Stimulated activated CD8-positive, alpha-beta memory T cell treated with anti-CD3 and anti-CD28 coated beads, Interleukin-15, amount 100 ng/mL, for 4 hours (primary cell): Measurements from ENCODE around the gene RPL23.

Experiments used
- DNase-seq, 2 donors: peaks; one replicate each; pipeline ENCODE4 v3.0.0-alpha.2; 2020; ENCODE audit warnings: low read depth in 2 of 2

The RPL23 gene

DNA sequence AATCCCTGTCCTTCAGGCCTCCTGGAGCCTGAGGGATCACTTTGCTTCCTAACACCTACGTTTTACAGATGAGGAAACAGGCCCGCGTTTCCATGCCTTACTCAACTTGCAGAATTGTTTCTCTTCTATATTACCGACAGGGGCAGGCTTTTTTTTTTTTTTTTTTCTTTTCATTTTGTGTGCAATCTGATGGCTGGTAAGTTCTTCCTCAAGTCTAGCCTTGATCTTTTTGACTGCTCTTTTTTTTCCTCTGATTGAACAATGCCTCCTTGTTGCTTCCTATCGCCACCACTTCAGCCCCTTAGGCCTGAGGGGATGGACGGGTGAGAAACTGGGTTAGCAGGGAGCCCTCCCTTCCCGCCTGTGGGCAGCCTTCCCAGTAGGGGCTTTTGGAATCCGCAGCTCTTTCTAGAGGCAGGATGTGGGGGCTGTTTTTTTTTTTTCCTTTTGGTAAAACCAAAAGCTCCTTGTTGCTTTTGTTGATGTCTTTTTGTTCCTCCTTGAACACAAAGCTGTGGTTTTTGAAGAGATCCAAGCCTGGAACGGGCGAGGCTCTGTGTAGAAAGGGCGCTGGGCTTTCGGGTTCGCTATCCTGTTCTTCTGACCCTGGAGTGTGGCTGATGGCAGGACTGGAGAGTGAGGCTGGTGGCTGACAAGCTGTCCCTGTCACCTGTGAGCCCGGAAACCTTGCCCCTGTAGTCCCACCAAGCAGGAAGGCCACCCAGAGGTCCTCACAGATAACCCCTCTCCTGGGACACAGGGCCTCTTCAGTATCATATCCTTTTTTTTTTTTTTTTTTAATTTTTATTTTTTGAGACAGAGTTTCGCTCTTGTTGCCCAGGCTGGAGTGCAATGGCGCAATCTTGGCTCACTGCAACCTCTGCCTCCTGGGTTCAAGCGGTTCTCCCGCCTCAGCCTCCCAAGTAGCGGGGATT, 30.3 kb upstream of the RPL23 start:
- no peak for DNase-seq

DNA sequence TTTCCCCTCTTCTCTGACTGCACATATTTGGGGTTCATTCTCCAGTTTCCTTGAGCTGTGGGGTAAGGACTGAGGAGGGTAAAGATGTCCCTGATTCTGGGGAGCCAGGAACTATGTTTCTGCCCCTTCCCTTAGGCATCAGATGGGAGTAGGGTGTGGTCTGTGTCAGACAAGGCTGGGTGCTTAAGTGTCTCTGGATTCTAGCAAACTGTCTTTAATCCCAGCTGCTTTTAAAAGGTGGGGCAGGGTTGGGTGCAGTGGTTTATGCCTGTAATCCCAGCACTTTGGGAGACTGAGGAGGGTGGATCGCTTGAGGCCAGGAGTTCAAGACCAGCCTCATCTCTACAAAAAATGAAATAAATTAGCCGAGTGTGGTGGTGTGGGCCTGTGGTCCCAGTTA, 29.3 kb upstream of the RPL23 start:
- no peak for DNase-seq

DNA sequence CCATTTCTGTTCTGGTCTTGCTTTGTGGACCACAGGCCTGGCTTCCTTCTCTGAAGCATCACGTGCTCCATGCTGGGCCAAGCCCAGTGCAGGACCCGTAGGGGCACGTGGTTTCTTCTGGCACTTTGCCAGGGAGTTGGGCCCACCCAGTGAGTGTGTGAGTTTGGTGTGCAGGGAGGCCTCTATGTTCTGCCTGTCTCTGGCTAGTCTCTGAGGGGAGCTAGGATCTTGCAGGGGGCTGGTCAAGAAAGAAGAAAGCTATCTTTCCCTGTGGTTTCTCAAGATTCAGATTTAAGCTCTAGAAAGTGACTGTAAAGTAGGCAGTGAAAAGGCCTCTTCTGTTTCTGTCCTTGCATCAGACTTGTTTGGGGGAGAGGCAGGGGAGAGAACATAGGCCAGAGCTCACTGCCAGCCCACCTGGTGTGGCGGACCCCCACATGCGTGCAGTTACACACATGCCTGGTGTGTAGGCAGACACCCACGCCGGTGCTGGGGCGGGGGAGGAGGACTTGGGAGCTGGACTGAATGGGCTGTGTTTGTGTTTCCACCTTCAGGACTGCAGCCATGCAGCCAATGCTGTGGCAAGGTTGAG, 28.2 kb upstream of the RPL23 start:
- no peak for DNase-seq

DNA sequence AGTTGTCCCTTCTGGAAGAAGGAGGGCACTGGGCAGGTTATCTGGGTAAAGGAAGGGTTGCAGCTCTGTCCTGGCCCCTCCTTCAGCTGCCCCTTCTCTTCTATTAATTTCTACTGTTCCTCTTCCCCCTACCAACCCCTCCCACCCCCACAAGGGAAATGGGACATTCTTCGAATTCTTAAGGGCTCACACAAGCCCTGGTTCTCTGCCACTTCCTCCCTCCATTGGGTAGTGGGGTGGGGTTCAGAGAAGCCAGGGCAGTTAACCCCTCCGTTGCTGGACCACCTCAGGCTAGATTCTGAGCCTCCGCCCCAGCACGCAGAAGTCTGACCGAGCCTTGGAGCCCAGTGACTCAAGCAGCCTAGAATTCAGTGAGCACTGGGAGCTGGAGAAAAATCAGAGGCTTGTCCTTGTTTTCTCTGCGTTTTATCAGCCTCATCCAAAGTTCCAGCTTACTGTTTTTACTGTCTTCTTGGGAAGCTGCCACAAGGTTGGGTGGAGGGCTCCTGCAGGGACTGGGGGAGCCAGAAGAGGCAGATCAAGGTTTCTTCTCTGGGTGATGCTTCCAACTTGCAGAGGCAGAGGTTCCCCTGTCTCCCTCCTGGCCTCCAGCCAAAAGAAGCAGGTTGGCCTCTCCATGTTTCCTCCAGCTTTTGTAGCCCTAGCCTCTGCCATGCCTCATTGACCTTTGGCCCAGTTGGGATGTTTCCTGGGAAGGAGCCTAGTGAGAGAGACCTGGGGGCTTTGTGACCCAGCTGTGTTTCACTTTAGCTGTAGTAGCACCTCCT, 26.6 kb upstream of the RPL23 start:
- no peak for DNase-seq

DNA sequence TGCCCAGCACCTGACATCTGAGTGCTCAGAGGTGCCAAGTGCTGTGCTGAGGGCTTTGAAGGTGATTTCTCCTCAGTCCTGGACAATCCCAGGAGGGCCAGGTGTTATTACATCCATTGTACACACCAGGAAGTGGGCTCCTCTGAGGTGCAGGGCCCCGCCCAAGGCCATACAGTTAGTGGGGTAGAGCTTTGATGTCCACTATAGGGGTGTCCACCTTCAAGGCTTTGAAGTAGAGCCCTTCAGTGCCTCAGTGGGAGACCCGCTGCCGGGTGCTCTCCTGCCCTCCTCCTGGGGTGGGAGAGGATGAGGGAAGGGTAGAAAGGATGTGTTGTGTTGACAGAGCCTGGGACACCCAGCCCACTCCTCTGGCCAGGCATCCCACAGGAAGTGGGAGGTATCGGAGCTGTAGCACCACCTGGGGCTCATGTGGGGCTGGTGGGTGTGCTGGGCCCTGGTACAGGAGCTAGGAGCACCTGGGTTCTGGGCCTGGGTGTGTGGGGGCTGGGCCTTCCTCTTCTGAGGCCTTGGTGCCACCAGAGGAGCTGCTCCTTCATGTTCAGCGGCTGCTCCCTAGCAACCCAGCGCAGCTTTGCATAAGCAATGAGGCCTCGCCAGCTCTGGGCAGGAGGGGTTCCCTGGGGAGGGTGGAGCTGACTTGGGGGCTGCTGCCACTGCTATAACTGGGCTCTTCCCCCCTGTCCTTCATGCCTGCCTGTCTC, 23.8 kb upstream of the RPL23 start:
- DNase-seq = no peak

DNA sequence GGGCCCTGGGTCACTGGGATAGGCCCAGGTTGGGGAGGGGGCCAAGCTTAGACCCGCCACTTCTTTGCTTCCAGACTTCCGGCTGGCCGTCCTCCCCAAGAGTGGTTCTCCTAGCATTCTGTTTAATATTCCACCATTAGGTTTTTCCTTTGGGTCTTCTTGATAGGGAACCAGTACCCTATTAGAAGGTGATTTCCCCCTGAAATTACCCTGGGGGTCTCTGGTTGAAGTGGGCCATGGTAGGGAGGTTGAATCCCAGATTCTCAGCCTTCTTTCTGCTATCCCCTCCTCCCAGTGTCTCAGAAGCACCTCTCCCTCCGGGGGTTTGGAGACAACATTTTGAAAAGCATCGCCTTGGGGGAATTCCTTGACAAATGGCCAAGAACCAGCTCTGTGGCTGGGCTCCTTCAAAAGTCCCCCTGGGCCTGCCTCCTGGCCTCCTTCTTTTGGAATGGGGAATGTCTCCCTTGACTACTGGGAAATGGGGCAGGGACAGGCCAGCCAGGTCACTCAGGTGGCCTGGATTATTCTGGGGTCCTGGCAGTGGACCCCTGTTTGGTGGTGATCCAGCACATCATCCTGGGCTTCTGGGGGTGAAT, 22.1 kb upstream of the RPL23 start:
- DNase-seq = no peak

DNA sequence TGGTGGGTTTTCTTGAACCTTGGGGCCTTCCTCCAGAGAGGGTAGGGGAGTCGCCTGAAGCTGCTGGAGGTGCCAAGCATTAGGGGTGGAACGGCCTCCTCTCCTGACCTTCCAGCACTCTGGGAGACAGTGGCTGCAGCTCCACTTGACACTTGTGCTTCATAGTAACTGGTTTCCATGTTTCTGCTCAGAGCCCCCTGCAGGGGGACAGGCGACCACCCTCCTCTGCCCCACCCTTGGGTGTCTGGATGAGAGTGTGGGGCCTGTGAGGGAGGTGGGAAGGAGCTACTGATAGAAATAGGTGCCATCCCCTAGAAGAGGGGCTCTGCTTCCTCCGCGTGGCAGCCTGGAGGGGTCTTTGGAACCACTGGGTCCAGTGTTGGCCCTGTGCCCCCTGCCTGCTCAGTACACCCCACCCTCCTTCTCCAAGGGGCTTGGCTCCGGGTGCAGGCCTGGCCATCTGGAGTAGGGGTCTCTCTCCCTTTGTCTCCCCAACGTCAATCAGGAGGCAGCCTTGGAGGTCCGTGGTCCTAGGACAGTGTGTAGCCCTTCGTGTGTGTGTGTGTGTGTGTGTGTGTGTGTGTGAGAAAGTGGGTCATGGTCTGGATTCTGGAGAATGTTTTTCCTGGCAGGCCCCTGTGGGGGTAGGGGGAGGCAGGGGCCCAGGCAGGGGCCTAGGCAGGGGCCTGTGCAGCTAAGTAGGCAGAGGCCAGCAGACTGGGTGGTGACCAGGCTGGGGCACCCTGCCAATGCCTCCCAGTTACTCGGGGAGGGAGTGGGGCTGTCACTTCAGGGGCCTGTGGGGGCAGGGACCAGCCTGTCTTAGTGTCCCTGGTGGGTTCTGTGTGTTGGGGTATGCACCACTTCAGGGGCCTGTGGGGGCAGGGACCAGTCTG, 21.2 kb upstream of the RPL23 start:
- DNase-seq = no peak

DNA sequence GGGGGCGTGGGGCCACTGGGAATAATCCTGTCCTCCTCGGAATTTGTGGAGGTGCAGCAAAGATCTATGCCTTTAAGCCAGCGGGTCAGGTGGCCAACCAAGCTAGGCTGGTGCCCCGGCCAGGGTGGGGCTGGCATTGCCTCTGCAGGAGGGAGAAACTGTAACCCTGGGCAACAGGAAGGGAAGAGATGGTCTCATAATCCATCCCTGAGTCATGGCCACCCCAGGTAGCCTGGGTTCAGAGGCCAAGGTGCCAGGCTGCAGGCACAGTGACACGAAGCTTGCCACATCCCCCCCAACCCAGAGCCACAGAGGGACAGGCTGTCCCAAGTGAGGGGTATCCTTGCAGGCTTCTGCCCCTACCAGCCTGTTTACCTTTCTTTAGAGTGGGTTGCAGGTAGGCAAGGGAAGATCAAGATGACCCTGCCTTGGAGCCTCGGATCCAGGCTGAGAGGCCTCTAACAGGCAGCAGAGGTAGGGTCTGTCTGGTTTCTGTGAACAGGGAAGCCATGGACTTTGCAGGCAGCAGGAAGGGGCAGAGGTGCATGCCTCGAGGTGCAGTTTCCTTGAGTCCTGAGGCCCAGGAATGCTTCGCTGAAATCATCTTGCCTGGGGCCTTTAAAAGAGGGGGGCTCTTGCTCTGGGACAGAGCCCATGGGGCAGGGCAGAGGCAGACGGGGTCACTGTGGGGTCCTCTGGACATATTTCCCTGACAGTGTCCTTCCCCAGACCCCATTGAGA, 20.3 kb upstream of the RPL23 start:
- no peak for DNase-seq

DNA sequence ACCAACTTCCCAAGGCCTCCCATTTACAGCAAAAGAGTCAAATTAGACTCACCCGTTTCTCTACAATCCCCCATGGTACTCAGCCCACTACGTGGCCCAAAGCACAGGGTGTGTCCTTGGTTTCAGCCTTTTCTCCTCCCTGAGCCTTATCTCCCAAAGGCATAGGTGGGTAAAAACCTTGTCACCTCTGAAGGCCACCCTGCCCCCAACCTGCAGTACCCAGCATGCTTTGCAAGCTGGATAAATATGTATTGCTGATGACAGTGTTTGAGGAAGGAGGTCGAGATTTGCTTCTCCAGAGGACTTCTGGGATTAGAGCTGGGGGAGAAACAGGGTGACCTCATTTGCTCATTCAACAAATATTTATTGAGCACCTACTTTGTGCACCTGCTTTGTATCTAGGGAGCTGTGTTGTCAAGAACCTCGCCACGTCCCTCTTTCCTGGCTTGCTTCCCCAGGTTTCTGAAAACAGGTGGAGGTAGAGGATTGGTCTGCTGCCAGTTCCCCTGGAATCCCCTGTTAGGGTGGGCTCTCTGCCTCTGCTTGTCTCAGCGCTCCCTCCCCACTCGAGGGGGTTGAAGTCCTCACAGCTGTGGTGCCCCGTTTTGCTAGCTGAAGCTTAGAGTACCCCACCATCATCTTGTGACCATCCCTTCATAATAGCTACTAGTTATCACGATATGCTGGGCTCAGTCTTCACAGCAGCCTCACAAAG, 19.3 kb upstream of the RPL23 start:
- DNase-seq = no peak

DNA sequence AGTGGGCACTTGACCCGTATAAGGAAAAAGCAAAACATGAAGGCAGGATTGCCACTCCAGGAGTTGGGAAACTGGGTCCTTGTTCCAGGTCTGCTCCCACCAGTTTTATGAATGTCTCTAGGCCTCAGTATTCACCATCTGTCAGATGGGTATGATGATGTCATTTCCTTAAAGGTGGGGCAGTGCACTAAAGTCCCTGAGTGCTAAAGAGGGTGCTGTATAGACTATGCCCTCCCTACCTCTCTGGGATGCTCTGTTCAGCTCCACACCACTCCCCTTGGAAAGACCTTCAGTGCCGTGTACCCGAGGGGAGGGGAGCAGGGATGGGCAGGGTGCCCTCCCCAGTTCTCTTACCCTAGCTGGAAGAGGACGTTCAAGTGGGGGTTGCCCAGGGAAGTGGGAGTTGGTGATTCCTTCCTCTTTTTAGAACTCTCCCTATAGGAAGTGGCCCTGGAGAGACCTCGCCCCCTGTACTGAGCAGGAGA, 18.5 kb upstream of the RPL23 start:
- DNase-seq = no peak

DNA sequence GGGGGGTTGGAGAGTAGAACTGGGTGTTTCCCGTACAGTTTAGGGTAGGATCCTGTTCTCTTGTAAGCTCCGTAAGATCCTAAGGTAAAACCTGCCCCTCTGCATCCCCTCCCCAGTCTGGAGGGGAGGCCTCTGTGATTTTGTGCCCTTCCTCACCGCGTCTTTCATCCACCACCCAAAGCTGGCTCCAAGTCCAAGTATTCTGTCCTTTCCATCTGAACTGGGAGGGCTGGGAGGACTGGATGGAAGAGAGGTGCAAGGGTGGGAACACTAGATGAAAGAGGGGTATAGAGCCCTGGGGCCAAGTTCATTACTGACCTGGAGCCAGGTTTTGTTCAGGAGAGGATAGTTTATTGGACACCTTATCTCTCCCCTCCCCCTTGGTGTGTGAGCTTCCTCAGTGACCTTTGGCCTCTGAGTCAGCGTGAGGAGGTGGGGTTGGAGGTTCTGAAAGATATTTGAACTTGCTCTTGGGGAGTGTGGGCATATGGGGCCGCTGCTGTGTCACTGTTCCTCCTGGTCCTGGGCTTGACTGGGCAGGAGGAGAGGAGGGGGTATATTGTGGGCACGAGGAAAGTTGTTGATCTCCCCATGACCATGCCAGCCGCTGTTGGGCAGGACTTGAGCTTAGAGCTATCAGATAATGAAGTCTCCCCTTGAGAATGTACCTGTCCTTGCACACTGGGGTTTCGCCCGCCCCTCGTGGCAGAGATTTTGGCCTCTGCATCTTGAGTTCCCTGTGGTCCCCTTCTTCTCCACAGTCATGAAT, 17.9 kb upstream of the RPL23 start:
- peak; percentile 48 to 71 for DNase-seq

DNA sequence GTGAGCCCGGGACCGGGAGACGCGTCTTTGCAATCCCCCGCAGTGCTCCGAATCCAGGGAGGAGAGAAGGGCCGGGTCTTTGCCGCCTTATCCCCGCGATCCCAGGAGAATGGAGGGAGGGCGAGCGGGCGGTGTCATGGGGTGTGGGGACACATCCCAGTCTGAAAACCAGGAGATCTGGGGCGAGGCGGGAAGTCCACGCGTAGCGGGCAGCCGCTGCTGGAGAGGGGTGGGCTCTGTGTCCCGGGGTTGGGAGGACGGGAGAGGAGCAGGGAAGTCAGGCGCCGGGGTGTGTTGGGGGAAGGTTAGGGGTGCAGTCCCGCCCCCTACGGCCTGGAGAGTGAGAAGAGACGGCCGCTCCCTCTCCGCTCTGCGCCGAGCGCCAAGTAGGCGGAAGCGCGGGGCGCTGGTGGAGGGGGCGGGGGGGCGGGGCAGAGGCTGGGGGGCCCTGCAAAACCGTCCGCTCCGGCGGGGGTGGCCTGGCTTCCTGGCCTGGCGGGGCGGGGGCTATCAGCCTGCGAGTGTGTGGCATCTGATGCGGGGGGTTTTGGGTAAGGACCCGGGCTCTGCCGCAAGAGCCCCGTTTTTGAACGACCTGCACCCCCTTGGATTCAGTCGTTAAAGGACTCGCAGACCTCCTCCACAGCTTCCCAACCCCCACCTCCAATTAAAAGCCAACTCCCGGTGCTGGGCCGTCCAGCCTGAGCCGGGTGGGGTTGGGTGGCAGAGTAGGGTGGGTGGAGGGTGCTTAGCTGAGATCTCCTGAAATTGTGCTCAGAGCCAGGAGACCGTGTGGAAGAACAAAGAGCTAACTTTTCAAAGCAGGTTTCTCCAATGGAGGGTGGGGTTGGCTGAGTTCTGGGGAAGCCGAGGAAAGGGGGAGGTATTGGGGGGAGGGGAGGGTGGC, 17.0 kb upstream of the RPL23 start:
- peak in 1 of 2 donors; percentile 55 for DNase-seq

DNA sequence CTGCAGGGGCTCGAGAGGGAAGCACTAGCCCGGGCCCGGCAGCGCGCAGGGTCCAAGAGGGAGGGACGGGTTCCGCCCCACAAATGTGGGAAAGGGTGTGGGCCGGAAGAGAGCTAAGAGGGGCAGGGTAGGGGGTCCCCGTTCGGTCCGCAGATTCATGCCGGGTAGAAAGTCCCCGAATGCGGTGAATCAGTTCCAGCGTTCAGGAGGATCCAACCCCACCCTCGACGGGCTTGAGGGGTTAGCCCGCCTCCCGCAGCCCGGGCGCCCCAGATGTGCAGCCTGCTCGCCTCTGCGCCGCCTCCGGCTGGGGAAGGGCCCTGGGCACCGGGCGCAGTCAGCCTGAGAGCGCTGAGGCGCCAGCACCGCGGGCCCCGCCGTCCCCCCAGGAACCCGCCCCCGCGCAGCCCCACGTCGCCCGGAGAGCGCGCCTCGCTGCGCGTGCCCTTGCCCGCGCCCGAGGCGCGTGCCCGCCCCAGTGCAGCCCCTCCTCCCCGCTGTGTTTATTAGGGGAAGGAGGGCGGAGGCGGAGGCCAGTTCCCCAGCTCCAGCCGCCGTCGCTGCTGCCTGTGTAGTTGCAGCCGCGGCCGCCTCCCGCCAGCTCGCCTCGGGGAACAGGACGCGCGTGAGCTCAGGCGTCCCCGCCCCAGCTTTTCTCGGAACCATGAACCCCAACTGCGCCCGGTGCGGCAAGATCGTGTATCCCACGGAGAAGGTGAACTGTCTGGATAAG, 16.2 kb upstream of the RPL23 start, which contains the start of gene LASP1:
LASP1 (plus strand) TSS at position 533 of the 733 bp plus-strand sequence; CDS start at position 665, 132 bp downstream.
- peak; percentile 66 to 79 for DNase-seq

DNA sequence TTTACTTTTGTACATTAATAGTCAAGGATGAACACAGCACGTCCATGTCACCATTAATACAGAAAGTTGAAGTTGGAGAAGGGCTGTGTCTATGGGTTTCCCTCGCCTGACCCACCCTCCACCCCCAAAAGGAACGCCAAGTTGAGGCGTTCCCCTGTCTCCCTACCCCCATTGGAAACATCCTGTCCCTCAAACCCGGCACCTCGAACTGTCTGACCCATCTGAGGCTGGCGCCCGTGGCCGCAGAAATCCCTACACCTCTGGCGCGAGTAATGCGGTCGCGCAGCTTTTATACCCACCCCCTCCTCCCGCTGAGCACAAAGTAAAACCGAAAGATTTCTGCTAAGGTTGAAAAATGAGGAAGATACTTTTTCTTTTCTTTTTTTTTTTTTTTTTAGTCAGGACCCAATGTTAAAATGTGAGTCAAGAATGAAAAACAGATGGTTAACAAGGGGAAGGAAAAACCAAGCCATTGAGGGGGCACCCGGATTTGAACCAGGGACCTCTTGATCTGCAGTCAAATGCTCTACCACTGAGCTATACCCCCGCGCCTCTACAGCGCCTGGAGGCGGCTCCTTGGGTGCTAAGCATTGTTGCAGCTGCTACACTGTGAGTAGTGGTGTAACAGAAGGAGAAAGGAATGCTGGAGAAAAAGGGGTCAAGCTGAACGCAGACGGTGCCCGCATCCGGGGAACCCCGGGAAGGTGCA, 15.4 kb upstream of the RPL23 start:
- peak; percentile 64 to 77 for DNase-seq
